Natural killer cell (primary cell): ENCODE results near the gene LIPE. TPM values are rescaled to one million over a fixed set of nuclear protein-coding genes. Genes with fewer than 3 reads are reported as not detected.

Experiments
- ATAC-seq, 3 donors: fragments of 150-1000 bp in 2 of 3; fragments of 200-7000 bp in 1 of 3; cut with Tn5 transposase; 1 replicate in 1 of 3; 2 replicates in 2 of 3; pipeline ENCODE4 v1.10.0; 2021; ENCODE audit warnings: mild to moderate bottlenecking in 2 of 3, moderate library complexity in 2 of 3
- DNase-seq, 2 donors: peaks; one replicate each; pipeline versions ENCODE4 v3.0.0 to v3.0.0-alpha.2; 2013 to 2021; ENCODE audit warnings: mixed read lengths in 1 of 2
- H3K27ac ChIP-seq: one replicate; pipeline ENCODE4 v1.5.1; 2013; ENCODE audit warnings: mild to moderate bottlenecking, low read length
- H3K27me3 ChIP-seq: one replicate; pipeline ENCODE4 v1.6.1; 2013; ENCODE audit warnings: low read length; ENCODE audit not compliant: control insufficient read depth, insufficient read depth
- H3K36me3 ChIP-seq: one replicate; pipeline ENCODE4 v1.6.1; 2013; ENCODE audit warnings: low read length; ENCODE audit not compliant: control insufficient read depth, insufficient read depth
- H3K4me1 ChIP-seq: one replicate; pipeline ENCODE4 v1.6.1; 2013; ENCODE audit warnings: low read length; ENCODE audit not compliant: control insufficient read depth, insufficient read depth
- H3K4me3 ChIP-seq: one replicate; pipeline ENCODE4 v1.5.1; 2013; ENCODE audit warnings: low read length
- H3K9me3 ChIP-seq: one replicate; pipeline ENCODE4 v1.6.1; 2013; ENCODE audit warnings: low read length; ENCODE audit not compliant: control insufficient read depth, insufficient read depth
- H3K27ac Mint-ChIP-seq, 2 donors: one replicate each; pipeline ENCODE4 v1.8.0; 2022; ENCODE audit warnings: mild to moderate bottlenecking in 2 of 2, mixed read lengths in 2 of 2, moderate library complexity in 1 of 2
- H3K27me3 Mint-ChIP-seq, 2 donors: one replicate each; pipeline ENCODE4 v1.8.0; 2022; ENCODE audit warnings: low read depth in 2 of 2, mixed read lengths in 2 of 2
- H3K36me3 Mint-ChIP-seq: one replicate; pipeline ENCODE4 v1.8.0; 2022; ENCODE audit warnings: mixed read lengths
- H3K4me1 Mint-ChIP-seq, 2 donors: one replicate each; pipeline ENCODE4 v1.8.0; 2022; ENCODE audit warnings: mixed read lengths in 2 of 2
- H3K4me3 Mint-ChIP-seq: one replicate; pipeline ENCODE4 v1.8.0; 2022; ENCODE audit warnings: mild to moderate bottlenecking, moderate library complexity, mixed read lengths
- H3K9me3 Mint-ChIP-seq, 2 donors: one replicate each; pipeline ENCODE4 v1.8.0; 2022; ENCODE audit warnings: mixed read lengths in 2 of 2
- WGBS: methylation state at CpG from one replicate; pipeline ENCODE4 v1.1.7; 2013; ENCODE audit warnings: missing lambda C conversion rate; ENCODE audit not compliant: insufficient coverage; 5-methylcytosine and 5-hydroxymethylcytosine counted together
- intact Hi-C: fragments of 100-400 bp; cut with micrococcal nuclease; formaldehyde crosslinking; loops from one replicate; pipeline ENCODE4 v1.14.2; 2022
- total RNA-seq, 4 donors: library from RNA; stranded (reverse); fragments of 120-200 nt in 1 of 4; gene quantifications; one replicate each; pipeline versions ENCODE4 v1.2.3 to v1.2.4, GENCODE V29; 2013 to 2022
- TF ChIP-seq, protein P1 (sequence below): fragments of 200-600 bp; IDR thresholded peaks from one replicate; pipeline ENCODE4 v1.8.0; 2022; ENCODE audit warnings: antibody characterized with exemption

The LIPE gene
- total RNA-seq, 3 donors from 2014 or later (not counting 1 experiment from before 2014, with no cell fraction given) = 5.3 to 13.3 (median 11.7) TPM

DNA sequence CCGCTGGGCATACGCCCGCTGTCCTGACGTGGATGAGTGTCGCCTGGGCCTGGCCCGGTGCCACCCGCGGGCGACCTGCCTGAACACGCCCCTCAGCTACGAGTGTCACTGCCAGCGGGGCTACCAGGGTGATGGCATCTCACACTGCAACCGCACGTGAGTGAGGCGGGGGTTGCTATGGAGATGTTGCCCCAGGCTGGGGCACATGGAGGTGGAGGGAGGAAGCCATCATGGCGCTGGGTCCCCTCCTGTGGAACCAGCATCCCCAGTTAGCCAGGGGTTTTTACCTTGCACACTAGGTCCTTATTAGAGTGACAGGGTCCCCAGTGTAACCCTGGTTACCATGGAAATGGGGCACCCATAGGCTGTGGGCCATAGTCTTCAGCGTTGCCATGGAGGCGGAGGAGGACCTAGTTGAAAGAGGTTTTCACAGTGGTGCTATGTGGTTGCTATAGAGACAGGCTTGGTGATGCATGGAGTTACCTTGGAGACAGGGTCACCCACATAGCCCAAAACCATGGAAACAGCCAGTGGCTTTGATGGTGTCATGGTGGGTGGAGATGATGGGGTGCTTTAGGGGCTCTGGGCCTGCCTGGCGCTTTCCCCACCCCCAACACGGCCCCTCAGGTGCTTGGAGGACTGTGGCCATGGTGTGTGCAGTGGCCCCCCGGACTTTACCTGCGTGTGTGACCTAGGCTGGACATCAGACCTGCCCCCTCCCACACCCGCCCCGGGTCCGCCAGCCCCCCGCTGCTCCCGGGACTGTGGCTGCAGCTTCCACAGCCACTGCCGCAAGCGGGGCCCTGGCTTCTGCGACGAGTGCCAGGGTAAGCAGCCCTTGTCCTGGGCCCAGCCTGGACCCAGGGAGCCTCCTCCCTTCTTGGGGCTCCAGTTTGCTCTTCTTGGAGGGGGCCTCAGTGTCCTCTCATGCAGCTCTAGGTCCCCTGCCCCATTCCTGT is 74.6 kb downstream of the LIPE start:
- Histone ChIP-seq H3K27ac (no peak overlapping the region), H3K4me3 (no peak overlapping the region), H3K4me1 (peaks cover 4% of the 10 kb centered on the region), H3K27me3 (no peaks in the 10 kb centered on the region), H3K36me3 (peaks cover 17% of the 10 kb centered on the region), H3K9me3 (no peaks in the 10 kb centered on the region)
- Mint-ChIP-seq H3K9me3 (no peaks in the 10 kb centered on the region), H3K36me3 (no peaks in the 10 kb centered on the region), H3K4me3 (no peak overlapping the region), H3K4me1 (peaks cover 0 to 5% of the 10 kb centered on the region in 2 donors), H3K27me3 (no peaks in the 10 kb centered on the region), H3K27ac (no peak overlapping the region)
- WGBS = 89% methylated on average over 31 of the region's 31 CpGs
- ATAC-seq = peak; percentile 5 to 58 (median 34)
- TF ChIP-seq, protein P1, sequence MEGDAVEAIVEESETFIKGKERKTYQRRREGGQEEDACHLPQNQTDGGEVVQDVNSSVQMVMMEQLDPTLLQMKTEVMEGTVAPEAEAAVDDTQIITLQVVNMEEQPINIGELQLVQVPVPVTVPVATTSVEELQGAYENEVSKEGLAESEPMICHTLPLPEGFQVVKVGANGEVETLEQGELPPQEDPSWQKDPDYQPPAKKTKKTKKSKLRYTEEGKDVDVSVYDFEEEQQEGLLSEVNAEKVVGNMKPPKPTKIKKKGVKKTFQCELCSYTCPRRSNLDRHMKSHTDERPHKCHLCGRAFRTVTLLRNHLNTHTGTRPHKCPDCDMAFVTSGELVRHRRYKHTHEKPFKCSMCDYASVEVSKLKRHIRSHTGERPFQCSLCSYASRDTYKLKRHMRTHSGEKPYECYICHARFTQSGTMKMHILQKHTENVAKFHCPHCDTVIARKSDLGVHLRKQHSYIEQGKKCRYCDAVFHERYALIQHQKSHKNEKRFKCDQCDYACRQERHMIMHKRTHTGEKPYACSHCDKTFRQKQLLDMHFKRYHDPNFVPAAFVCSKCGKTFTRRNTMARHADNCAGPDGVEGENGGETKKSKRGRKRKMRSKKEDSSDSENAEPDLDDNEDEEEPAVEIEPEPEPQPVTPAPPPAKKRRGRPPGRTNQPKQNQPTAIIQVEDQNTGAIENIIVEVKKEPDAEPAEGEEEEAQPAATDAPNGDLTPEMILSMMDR = no peak
- intact Hi-C loops = no loop called here
- DNase-seq = peak in 1 of 2 donors; percentile 24

Other genes with a start within 250 kb of the LIPE start
- 100 to 1,000 TPM in 1 of 3 donors, 10 to 100 TPM in 2; 83.2 to 110 (median 83.7) TPM for gene DEDD2, start 209.7 kb downstream of the LIPE start, total RNA-seq
- gene ZNF526, start 207.1 kb downstream of the LIPE start, total RNA-seq = 10 to 100 TPM in 2 of 3 donors, 1 to 10 TPM in 1; 8.8 to 10.6 (median 10.2) TPM
- gene GSK3A, start 184.8 kb downstream of the LIPE start, total RNA-seq = 10 to 100 TPM; 42.5 to 52.1 (median 44.1) TPM
- gene ERF, start 172.3 kb downstream of the LIPE start, total RNA-seq = 100 to 1,000 TPM in 1 of 3 donors, 10 to 100 TPM in 2; 58.3 to 115 (median 75.6) TPM
- gene CIC, start 158.1 kb downstream of the LIPE start, total RNA-seq = 100 to 1,000 TPM in 2 of 3 donors, 10 to 100 TPM in 1; 95.4 to 121 (median 108) TPM
- gene PRR19, start 125.3 kb downstream of the LIPE start, total RNA-seq = not detected
- gene PAFAH1B3, start 124.8 kb downstream of the LIPE start, total RNA-seq = 1 to 10 TPM; 6.1 to 8.9 (median 7.9) TPM
- not detected for gene TMEM145, start 114.1 kb downstream of the LIPE start, total RNA-seq
- 10 to 100 TPM in 2 of 3 donors, 1 to 10 TPM in 1; 8.1 to 11.3 (median 10.5) TPM for gene MEGF8, start 101.8 kb downstream of the LIPE start, total RNA-seq
- gene CNFN, start 37.1 kb downstream of the LIPE start, total RNA-seq = 1 to 10 TPM in 1 of 3 donors, not detected in 2; 1.3 TPM
- not detected for gene CXCL17, start 15.6 kb upstream of the LIPE start, total RNA-seq
- gene CEACAM1, start 101.1 kb upstream of the LIPE start, total RNA-seq = 1 to 10 TPM in 2 of 3 donors, not detected in 1; 1.3 to 1.9 TPM
- gene CEACAM8, start 167.5 kb upstream of the LIPE start, total RNA-seq = not detected